Measurements from ENCODE around the gene TRIM8. TPM values are rescaled to one million over a fixed set of nuclear protein-coding genes. Genes with fewer than 3 reads are reported as not detected.

Gene TRIM8
- total RNA-seq, 1 experiment from 2014 or later: 73.0 TPM

GRCh38 chr10:102599565-102600327, 44.5 kb upstream of the TRIM8 start:
- H3K4me2 ChIP-seq: no peak overlapping the region
- H3F3A ChIP-seq (ENCODE audit: insufficient read depth, low read depth): peaks cover 13% of the 10 kb centered on the region; the same call in 1 of the 2 replicates
- H4K20me1 ChIP-seq (ENCODE audit: insufficient read depth): no peaks in the 10 kb centered on the region
- no peak for TF ChIP-seq CTCF (conservative IDR thresholded peaks at IDR 0.05)
- no peak for TF ChIP-seq EZH2 (IDR thresholded peaks at IDR 0.05; ENCODE audit: low read depth)
- H3K9me2 ChIP-seq (ENCODE audit: insufficient read depth): no peaks in the 10 kb centered on the region
- no peaks in the 10 kb centered on the region for H3K27me3 ChIP-seq (ENCODE audit: insufficient read depth, low read depth)
- H3K4me1 ChIP-seq (replicated peaks; ENCODE audit: insufficient read depth): peaks cover 16% of the 10 kb centered on the region
- POLR2A ChIA-PET (ENCODE audit: unreplicated experiment): interaction anchor here (0.6 to 0.7 kb wide), 2 partner anchors 22 to 168 kb away, joined by 5 to 6 read pairs; partner anchors contain the start of gene CUEDC2
- intact Hi-C loops (cut with micrococcal nuclease; ENCODE audit: unreplicated experiment): no loop called here
- no peak overlapping the region for H3K4me3 ChIP-seq
- H3K9me3 ChIP-seq (ENCODE audit: insufficient read depth, low read depth): no peaks in the 10 kb centered on the region
- no peaks in the 10 kb centered on the region for H3K79me2 ChIP-seq (ENCODE audit: low read depth)
- no TSS peak for BruUV-seq (replicated peaks)
- H2AFZ ChIP-seq: no peak overlapping the region
- H3K27ac ChIP-seq: no peak overlapping the region
- CTCF ChIA-PET: no interaction called here
- DNase-seq: no peak
- H3K36me3 ChIP-seq (ENCODE audit: low read depth): no peaks in the 10 kb centered on the region

- H3K9me2 ChIP-seq (ENCODE audit: insufficient read depth): no peaks in the 10 kb centered on the region
- intact Hi-C loops (cut with micrococcal nuclease; ENCODE audit: unreplicated experiment): no loop called here
- ChIA-PET POLR2A (ENCODE audit: unreplicated experiment) (interaction anchor here (0.6 kb wide), 1 partner anchor 21 kb away, joined by 5 read pairs; no protein-coding TSS in a partner anchor), CTCF (no interaction called here)
- no peaks in the 10 kb centered on the region for H3K79me2 ChIP-seq (ENCODE audit: low read depth)
- H3K27ac ChIP-seq: no peak overlapping the region
- no peak for DNase-seq
- H3K4me3 ChIP-seq: no peak overlapping the region
- peaks cover 27% of the 10 kb centered on the region for H3K4me1 ChIP-seq (replicated peaks; ENCODE audit: insufficient read depth)
- no peak overlapping the region for H2AFZ ChIP-seq
- no peaks in the 10 kb centered on the region for H3K36me3 ChIP-seq (ENCODE audit: low read depth)
- no TSS peak for BruUV-seq (replicated peaks)
- H4K20me1 ChIP-seq (ENCODE audit: insufficient read depth): no peaks in the 10 kb centered on the region
- H3K27me3 ChIP-seq (ENCODE audit: insufficient read depth, low read depth): no peaks in the 10 kb centered on the region
- TF ChIP-seq CTCF (conservative IDR thresholded peaks at IDR 0.05): no peak
- no peaks in the 10 kb centered on the region for H3K9me3 ChIP-seq (ENCODE audit: insufficient read depth, low read depth)
- H3F3A ChIP-seq (ENCODE audit: insufficient read depth, low read depth): peaks cover 24% of the 10 kb centered on the region
- no peak overlapping the region for H3K4me2 ChIP-seq
These were observed 43.5 kb upstream of the TRIM8 start for GRCh38 chr10:102600816-102601215.

DNA sequence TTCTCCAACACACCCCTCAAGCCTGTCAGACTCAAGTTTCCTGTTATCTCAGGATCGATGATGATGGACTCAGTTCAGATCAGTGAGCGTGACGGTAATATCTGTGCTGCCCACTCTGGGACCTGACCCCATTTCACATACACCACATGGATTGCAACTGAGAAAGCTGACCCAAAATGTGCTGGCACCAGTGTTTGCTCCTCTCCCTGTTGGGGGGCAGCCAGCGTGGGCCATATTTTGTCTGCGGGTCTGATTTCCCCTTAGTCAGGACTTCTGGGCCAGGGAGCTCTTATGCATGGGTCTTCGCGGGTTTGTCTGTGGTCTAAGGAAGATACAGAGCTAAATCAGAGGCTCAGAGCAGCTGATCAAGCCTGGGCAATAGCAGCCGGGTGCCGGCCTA, 42.6 kb upstream of the TRIM8 start:
- ChIA-PET CTCF (no interaction called here), POLR2A (ENCODE audit: unreplicated experiment) (interaction anchor here (0.7 kb wide), 1 partner anchor 223 kb away, joined by 6 read pairs; no protein-coding TSS in a partner anchor)
- no peaks in the 10 kb centered on the region for H3K9me3 ChIP-seq (ENCODE audit: insufficient read depth, low read depth)
- no peak overlapping the region for H2AFZ ChIP-seq
- H3K4me1 ChIP-seq (replicated peaks; ENCODE audit: insufficient read depth): peaks cover 35% of the 10 kb centered on the region
- TF ChIP-seq EZH2 (IDR thresholded peaks at IDR 0.05; ENCODE audit: low read depth) (no peak), CTCF (conservative IDR thresholded peaks at IDR 0.05) (no peak)
- H3K27ac ChIP-seq: no peak overlapping the region
- no peaks in the 10 kb centered on the region for H3K36me3 ChIP-seq (ENCODE audit: low read depth)
- intact Hi-C loops (cut with micrococcal nuclease; ENCODE audit: unreplicated experiment): no loop called here
- H3K4me2 ChIP-seq: no peak overlapping the region
- no peak overlapping the region for H3K4me3 ChIP-seq
- BruUV-seq (replicated peaks): no TSS peak
- H3K79me2 ChIP-seq (ENCODE audit: low read depth): no peaks in the 10 kb centered on the region
- H3F3A ChIP-seq (ENCODE audit: insufficient read depth, low read depth): peaks cover 28% of the 10 kb centered on the region
- DNase-seq: no peak
- H4K20me1 ChIP-seq (ENCODE audit: insufficient read depth): no peaks in the 10 kb centered on the region
- no peaks in the 10 kb centered on the region for H3K27me3 ChIP-seq (ENCODE audit: insufficient read depth, low read depth)
- H3K9me2 ChIP-seq (ENCODE audit: insufficient read depth): no peaks in the 10 kb centered on the region
